Activated CD8-positive, alpha-beta memory T cell treated with anti-CD3 and anti-CD28 coated beads, Interleukin-2, amount 50 U/mL, for 1 hour (primary cell): ENCODE results near the gene FRMD4B.
"Not testable (repeated sequence)": the region's sequence is repeated elsewhere in the genome, so short reads cannot be mapped to it uniquely, and the experiment has no call there.

ENCODE experiments used
- DNase-seq: peaks from one replicate; pipeline ENCODE4 v3.0.0-alpha.2; 2020; ENCODE audit errors: extremely low read depth

The FRMD4B gene

GRCh38 chr3:69283913-69284611, 101.8 kb downstream of the FRMD4B start:
- DNase-seq: no peak

DNA sequence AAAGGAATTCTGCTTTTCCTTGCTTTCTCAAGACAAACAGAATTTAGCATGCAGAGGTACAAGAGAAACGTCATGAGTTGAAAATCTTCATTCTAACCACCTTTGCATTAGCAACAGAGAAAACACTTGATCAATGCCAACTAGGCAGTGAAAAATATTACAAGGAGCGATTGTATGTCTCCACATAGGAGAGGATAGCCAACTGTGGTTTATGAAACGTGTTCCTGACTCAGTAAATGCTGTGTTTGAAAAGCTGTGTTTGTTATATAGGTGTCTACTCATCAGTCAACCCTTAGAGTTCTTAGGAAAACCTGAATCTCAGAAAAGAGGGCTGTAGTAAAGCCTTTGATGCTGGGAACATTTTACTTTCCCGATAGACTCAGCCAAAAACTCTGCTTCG, 102.4 kb downstream of the FRMD4B start:
- DNase-seq: no peak

GRCh38 chr3:69282181-69282580, 103.7 kb downstream of the FRMD4B start:
- no peak for DNase-seq

DNA sequence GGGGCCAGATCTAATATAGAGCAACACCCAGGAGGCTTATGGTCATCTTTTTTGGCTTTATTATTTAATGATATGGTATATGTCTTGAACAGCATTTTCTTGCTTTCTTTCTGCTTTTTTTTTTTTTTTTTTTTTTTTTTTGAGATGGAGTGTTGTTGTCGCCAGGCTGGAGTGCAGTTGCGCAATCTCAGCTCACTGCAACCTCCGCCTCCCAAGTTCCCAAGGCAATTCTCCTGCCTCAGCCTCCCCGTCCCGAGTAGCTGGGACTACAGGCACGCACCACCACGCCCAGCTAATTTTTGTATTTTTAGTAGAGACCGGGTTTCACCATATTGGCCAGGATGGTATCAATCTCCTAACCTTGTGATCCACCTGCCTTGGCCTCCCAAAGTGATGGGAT, 108.5 kb downstream of the FRMD4B start:
- DNase-seq: not testable (repeated sequence)

GRCh38 chr3:69276884-69277283, 109.0 kb downstream of the FRMD4B start:
- no peak for DNase-seq

GRCh38 chr3:69276191-69276590, 109.7 kb downstream of the FRMD4B start:
- not testable (repeated sequence) for DNase-seq

- no peak for DNase-seq
These were observed 112.0 kb downstream of the FRMD4B start for GRCh38 chr3:69273896-69274295.

- no peak for DNase-seq
These were observed 113.3 kb downstream of the FRMD4B start for GRCh38 chr3:69272556-69272955.

DNA sequence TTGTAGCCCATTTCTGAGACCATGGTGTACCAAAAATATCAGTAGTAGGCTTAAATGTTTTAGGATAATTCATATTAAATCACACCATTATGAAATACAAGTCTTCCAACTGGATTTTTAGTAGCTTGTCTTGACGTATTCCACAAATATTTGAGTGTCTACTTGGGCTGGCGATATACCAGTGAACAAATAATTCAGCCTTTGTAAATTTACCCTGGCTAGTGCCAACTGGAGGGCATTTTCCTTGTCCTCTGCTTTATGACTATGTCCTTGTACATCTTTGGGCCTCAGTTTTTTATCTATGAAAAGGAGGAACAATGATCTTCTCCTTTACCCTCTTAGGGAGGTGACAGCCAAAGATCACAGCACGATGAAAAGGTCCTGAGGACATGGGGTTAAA, 114.8 kb downstream of the FRMD4B start:
- DNase-seq: no peak

- no peak for DNase-seq
These were observed 119.3 kb downstream of the FRMD4B start for GRCh38 chr3:69266585-69266984.

DNA sequence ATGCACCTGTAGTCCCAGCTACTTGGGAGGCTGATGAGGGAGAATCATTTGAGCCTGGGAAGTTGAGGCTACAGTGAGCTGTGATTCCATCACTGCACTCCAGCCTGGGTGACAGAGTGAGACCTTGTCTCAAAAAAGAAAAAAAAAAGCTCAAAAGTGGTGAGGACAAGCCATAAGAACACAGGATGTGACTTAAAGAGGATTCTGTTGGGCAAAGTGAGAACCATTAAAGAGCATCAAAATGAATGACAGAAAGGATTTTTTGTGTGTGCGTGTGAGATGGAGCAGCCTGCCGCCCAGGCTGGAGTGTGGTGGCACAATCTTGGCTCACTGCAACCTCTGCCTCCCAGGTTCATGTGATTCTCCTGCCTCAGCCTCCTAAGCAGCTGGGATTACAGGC, 119.8 kb downstream of the FRMD4B start:
- DNase-seq: not testable (repeated sequence)

- DNase-seq: not testable (repeated sequence)
These were observed 125.0 kb downstream of the FRMD4B start for GRCh38 chr3:69260843-69261405.

DNA sequence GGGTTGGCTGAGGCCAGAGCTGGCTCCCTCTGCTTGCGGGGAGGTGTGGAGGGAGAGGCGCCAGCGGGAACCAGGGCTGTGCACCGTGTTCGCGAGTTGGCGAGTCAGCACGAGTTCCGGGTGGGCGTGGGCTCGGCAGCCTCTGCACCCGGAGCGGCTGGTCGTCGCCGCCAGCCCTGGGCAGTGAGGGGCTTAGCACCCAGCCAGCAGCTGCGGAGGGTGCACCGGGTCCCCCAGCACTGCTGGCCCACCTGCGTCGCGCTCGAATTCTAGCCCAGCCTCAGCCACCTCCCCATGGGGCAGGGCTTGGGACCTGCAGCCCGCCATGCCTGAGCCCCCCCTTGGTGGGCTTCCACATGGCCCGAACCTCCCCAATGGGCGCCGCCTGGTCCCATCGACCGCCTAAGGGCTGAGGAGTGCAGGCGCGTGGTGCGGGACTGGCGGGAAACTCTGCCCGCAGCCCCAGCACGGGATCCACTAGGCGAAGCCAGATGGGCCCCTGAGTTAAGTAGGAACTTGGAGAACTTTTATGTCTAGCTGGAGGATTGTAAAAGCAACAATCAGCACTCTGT, 125.6 kb downstream of the FRMD4B start:
- no peak for DNase-seq

GRCh38 chr3:69259125-69259524, 126.8 kb downstream of the FRMD4B start:
- DNase-seq: no peak

DNA sequence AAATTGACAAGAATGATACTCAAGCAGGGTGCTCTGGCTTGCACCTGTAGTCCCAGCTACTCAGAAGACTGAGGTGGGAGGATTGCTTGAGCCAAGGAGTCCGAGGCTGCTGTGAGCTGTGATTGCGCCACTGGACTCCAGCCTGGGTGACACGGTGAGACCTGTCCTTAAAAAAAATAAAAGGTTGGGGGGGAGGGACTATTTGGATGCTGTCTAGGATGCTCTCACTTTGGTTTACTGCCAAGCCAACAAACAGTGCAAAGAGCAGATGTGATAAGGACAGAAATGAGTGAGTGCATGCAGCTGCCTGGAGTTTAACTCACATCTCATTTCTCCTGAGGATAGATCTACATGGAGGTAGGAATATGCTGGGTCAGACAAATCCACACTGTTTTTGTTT, 130.0 kb downstream of the FRMD4B start:
- no peak for DNase-seq

DNA sequence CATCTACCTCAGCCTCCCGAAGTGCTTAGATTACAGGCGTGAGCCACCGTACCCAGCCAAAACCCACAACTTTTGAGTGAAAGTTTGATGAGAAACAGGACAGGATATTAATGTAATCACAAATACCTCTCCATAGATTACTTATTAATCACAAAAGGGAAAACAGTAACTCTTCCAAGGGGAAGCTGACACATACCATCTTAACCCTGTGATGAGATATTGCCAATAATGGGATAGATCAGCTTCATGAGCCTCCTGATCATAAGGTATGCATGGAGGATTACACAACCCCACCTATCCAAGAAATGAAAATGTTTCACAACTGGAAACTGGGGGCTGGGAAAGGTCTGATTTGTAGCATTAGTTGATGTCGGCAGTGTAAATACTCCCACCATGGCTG, 131.5 kb downstream of the FRMD4B start:
- DNase-seq: no peak

GRCh38 chr3:69252631-69253030, 133.3 kb downstream of the FRMD4B start:
- no peak for DNase-seq

DNA sequence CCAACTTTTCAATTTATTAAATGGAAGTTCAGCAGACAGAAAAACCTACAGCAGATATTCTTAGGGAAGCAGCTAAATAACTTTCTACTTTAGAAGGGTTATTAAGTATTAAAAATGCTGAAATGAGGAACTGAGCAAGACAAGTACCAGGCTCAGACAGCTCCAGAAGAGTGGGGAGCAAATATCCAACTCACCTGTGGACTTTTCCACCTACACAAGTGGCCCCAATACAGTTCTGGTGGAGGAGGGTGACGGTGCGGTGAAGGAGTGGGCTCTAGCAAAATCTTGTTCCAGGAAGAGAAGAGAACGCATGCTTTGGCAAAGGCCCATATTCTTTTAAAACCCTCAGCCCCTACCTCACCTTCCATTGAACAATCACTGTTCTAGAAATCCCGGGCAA, 133.7 kb downstream of the FRMD4B start:
- no peak for DNase-seq

- DNase-seq: no peak
These were observed 134.6 kb downstream of the FRMD4B start for GRCh38 chr3:69251078-69251805.

- DNase-seq: no peak
These were observed 135.9 kb downstream of the FRMD4B start for GRCh38 chr3:69250014-69250413.

GRCh38 chr3:69249001-69249400, 136.9 kb downstream of the FRMD4B start:
- no peak for DNase-seq

GRCh38 chr3:69248436-69248835, 137.5 kb downstream of the FRMD4B start:
- DNase-seq: no peak

GRCh38 chr3:69246612-69247011, 139.3 kb downstream of the FRMD4B start:
- DNase-seq: no peak
